H9 (cell line): ENCODE results near the gene ZNHIT1. TPM values are rescaled to one million over a fixed set of nuclear protein-coding genes. Genes with fewer than 3 reads are reported as not detected.

Experiments used
- DNase-seq: peaks from one replicate; pipeline ENCODE4 v3.0.0-alpha.2; 2017
- H2AFZ ChIP-seq: one replicate; pipeline ENCODE4 v1.6.1; 2013; ENCODE audit warnings: mild to moderate bottlenecking, low read length, control low read depth, moderate library complexity
- H2AK5ac ChIP-seq: 2 replicates; pipeline ENCODE4 v1.6.1; 2013; ENCODE audit warnings: low read length, control low read depth, mixed read lengths; ENCODE audit not compliant: insufficient read length
- H2BK120ac ChIP-seq: one replicate; pipeline ENCODE4 v1.6.1; 2013; ENCODE audit warnings: low read depth, mild to moderate bottlenecking, low read length, control low read depth, inconsistent platforms; ENCODE audit not compliant: poor library complexity, severe bottlenecking
- H2BK12ac ChIP-seq: 2 replicates; pipeline ENCODE4 v1.6.1; 2013; ENCODE audit warnings: low read length, control low read depth, mixed read lengths, low read depth; ENCODE audit not compliant: insufficient read length
- H2BK15ac ChIP-seq: 2 replicates; pipeline ENCODE4 v1.6.1; 2013; ENCODE audit warnings: low read depth, low read length, control low read depth
- H2BK20ac ChIP-seq: one replicate; pipeline ENCODE4 v1.6.1; 2013; ENCODE audit warnings: low read depth, mild to moderate bottlenecking, low read length, control low read depth, inconsistent platforms; ENCODE audit not compliant: poor library complexity, severe bottlenecking
- H2BK5ac ChIP-seq: 2 replicates; pipeline ENCODE4 v1.6.1; 2013; ENCODE audit warnings: low read length, control low read depth, mixed read lengths; ENCODE audit not compliant: insufficient read length
- H3K14ac ChIP-seq: 2 replicates; pipeline ENCODE4 v1.6.1; 2013; ENCODE audit warnings: low read length, control low read depth; ENCODE audit not compliant: insufficient read depth
- H3K18ac ChIP-seq: 2 replicates; pipeline ENCODE4 v1.6.1; 2013; ENCODE audit warnings: low read depth, mild to moderate bottlenecking, mixed read lengths, low read length, control low read depth; ENCODE audit not compliant: insufficient read length
- H3K23ac ChIP-seq: 2 replicates; pipeline ENCODE4 v1.6.1; 2013; ENCODE audit warnings: low read length, control low read depth, mixed read lengths, low read depth; ENCODE audit not compliant: insufficient read length
- H3K23me2 ChIP-seq: 2 replicates; pipeline ENCODE4 v1.6.1; 2013; ENCODE audit warnings: low read depth, mild to moderate bottlenecking, mixed read lengths, low read length, control low read depth; ENCODE audit not compliant: insufficient read length, poor library complexity, severe bottlenecking
- H3K27ac ChIP-seq: 2 replicates; pipeline ENCODE4 v1.5.1; 2013; ENCODE audit warnings: low read length, control low read depth, mixed read lengths, low read depth; ENCODE audit not compliant: insufficient read length
- H3K27me3 ChIP-seq: 2 replicates; pipeline ENCODE4 v1.6.1; 2013; ENCODE audit warnings: low read length, control low read depth, inconsistent platforms; ENCODE audit not compliant: insufficient read depth
- H3K4ac ChIP-seq: 2 replicates; pipeline ENCODE4 v1.6.1; 2013; ENCODE audit warnings: low read depth, mild to moderate bottlenecking, control low read depth, inconsistent platforms, low read length, moderate library complexity
- H3K4me1 ChIP-seq: 2 replicates; pipeline ENCODE4 v1.6.1; 2013; ENCODE audit warnings: low read length, control low read depth, inconsistent platforms; ENCODE audit not compliant: insufficient read depth
- H3K4me2 ChIP-seq: 2 replicates; pipeline ENCODE4 v1.6.1; 2013; ENCODE audit warnings: low read length, control low read depth, mixed read lengths; ENCODE audit not compliant: insufficient read length, insufficient read depth
- H3K56ac ChIP-seq: 2 replicates; pipeline ENCODE4 v1.6.1; 2013; ENCODE audit warnings: low read depth, mild to moderate bottlenecking, mixed read lengths, low read length, control low read depth; ENCODE audit not compliant: insufficient read length
- H3K79me1 ChIP-seq: 2 replicates; pipeline ENCODE4 v1.6.1; 2013; ENCODE audit warnings: low read depth, mild to moderate bottlenecking, moderate library complexity, low read length, control low read depth, inconsistent platforms; ENCODE audit not compliant: insufficient read depth, poor library complexity, severe bottlenecking
- H3K79me2 ChIP-seq: 2 replicates; pipeline ENCODE4 v1.6.1; 2013; ENCODE audit warnings: low read length, control low read depth, inconsistent platforms; ENCODE audit not compliant: insufficient read depth
- H3K9ac ChIP-seq: 2 replicates; pipeline ENCODE4 v1.6.1; 2013; ENCODE audit warnings: low read length, control low read depth, mixed read lengths; ENCODE audit not compliant: insufficient read length; ENCODE audit errors: extremely low read depth
- H3K9me3 ChIP-seq: one replicate; pipeline ENCODE4 v1.6.1; 2013; ENCODE audit warnings: low read depth, low read length, inconsistent platforms; ENCODE audit not compliant: control insufficient read depth
- H3T11ph ChIP-seq: one replicate; pipeline ENCODE4 v1.6.1; 2013; ENCODE audit warnings: mild to moderate bottlenecking, low read length, control low read depth, inconsistent platforms
- H4K20me1 ChIP-seq: one replicate; pipeline ENCODE4 v1.6.1; 2013; ENCODE audit not compliant: control insufficient read depth, insufficient read length, insufficient read depth
- H4K5ac ChIP-seq: 2 replicates; pipeline ENCODE4 v1.6.1; 2013; ENCODE audit warnings: low read depth, mild to moderate bottlenecking, mixed read lengths, low read length, control low read depth; ENCODE audit not compliant: insufficient read length
- H4K8ac ChIP-seq: replicated peaks from 2 replicates; pipeline ENCODE4 v1.6.1; 2013; ENCODE audit warnings: low read length, control low read depth, mixed read lengths, low read depth; ENCODE audit not compliant: insufficient read length
- H4K91ac ChIP-seq: 2 replicates; pipeline ENCODE4 v1.6.1; 2013; ENCODE audit warnings: low read depth, mild to moderate bottlenecking, moderate library complexity, mixed read lengths, low read length, control low read depth; ENCODE audit not compliant: insufficient read length
- H3K27ac Mint-ChIP-seq, 3 experiments: 2 replicates in 2 of 3; 3 replicates in 1 of 3; pipeline ENCODE4 v1.8.0; 2020 to 2021; ENCODE audit warnings: mixed read lengths in 3 of 3, mild to moderate bottlenecking in 1 of 3, moderate library complexity in 1 of 3
- H3K27me3 Mint-ChIP-seq: 2 replicates; pipeline ENCODE4 v1.8.0; 2021; ENCODE audit warnings: low read depth, mild to moderate bottlenecking, moderate library complexity, mixed read lengths
- H3K36me3 Mint-ChIP-seq, 3 experiments: 2 replicates in 2 of 3; 3 replicates in 1 of 3; pipeline ENCODE4 v1.8.0; 2020 to 2021; ENCODE audit warnings: low read depth in 3 of 3, mixed read lengths in 3 of 3; ENCODE audit not compliant: insufficient read depth in 1 of 3
- H3K4me1 Mint-ChIP-seq, 2 experiments: 2 replicates each; pipeline ENCODE4 v1.8.0; 2020; ENCODE audit warnings: mixed read lengths in 2 of 2
- H3K4me3 Mint-ChIP-seq, 2 experiments: 2 replicates in 1 of 2; 3 replicates in 1 of 2; pipeline ENCODE4 v1.8.0; 2020 to 2021; ENCODE audit warnings: mild to moderate bottlenecking in 2 of 2, mixed read lengths in 2 of 2, moderate library complexity in 1 of 2
- H3K9me3 Mint-ChIP-seq, 2 experiments: 2 replicates in 1 of 2; 3 replicates in 1 of 2; pipeline ENCODE4 v1.8.0; 2020; ENCODE audit warnings: mild to moderate bottlenecking in 2 of 2, mixed read lengths in 2 of 2, moderate library complexity in 1 of 2
- CTCF ChIP-seq: fragments of 200-600 bp; sonication (generic); conservative IDR thresholded peaks from 3 replicates; pipeline ENCODE4 v1.8.0; 2021; ENCODE audit warnings: antibody characterized with exemption, mild to moderate bottlenecking
- WGBS: extraction: QIAGEN DNeasy Blood & Tissue Kit; methylation state at CpG from one replicate; pipeline ENCODE4 v1.1.7; 2013; ENCODE audit warnings: missing lambda C conversion rate, low lambda C conversion rate, mixed read lengths; ENCODE audit not compliant: insufficient read length; ENCODE audit errors: extremely low coverage; 5-methylcytosine and 5-hydroxymethylcytosine counted together
- total RNA-seq: library from RNA; stranded (reverse); gene quantifications from 2 replicates; pipeline ENCODE4 v1.2.1, GENCODE V29; 2021

The ZNHIT1 gene
- total RNA-seq, 1 experiment from 2014 or later, result 52.7 TPM

DNA sequence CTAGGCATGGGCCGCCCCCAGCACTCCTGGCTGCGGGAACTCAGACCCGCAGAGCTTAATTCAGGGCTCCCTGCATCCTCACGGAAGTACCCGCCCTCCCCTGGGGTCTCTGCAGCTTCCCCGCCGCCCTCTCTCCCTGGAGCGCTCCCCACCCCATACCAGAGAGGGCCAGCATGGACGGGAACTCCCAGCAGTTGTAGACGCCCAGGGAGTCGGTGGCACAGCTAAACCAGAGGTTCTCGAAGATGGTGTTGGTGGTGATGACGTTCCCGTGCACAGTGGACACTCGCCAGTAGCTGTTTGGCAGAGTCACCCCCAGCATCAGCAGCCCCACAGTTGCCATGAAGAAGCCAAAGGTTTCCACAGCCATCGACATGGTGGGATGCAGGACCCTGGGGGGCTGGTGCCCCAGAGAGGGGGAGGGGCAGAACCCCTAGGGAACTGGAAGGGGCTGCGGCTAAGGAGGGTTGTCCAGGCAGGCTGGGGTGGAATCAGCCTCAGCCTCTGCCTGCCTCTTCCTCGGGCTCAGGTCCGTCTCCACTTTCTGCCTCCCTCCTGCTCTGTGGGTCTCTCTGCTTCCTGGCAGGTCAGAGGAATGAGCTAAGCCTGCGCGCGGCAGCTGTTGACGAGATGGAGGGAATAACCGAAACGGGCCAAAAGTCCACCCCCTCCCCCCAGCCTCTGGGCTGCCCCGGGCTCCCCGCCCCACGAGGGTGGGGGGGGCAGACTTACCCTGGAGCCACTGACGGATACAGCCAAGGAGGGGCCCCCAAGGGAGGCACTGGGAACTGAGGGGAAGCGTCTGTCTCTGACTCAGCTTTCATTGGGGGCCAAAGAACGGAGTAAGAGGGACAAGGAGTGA is 19.5 kb downstream of the ZNHIT1 start, which contains the start of gene CLDN15:
Gene CLDN15 (minus strand): TSS at position 597 of the 862 bp plus-strand sequence. CDS start 221 bp downstream, at position 376.
- Histone ChIP-seq H3K79me2 (no peaks in the 10 kb centered on the region), H3K9ac (no peak within 1 kb of the TSS), H2AFZ (no peak within 1 kb of the TSS), H2BK20ac (no peak within 1 kb of the TSS), H3K4ac (no peak within 1 kb of the TSS), H3K56ac (no peak within 1 kb of the TSS), H2BK15ac (no peak within 1 kb of the TSS), H3K18ac (no peak within 1 kb of the TSS), H2AK5ac (no peak within 1 kb of the TSS), H4K8ac (no peak within 1 kb of the TSS), H3K4me2 (no peak within 1 kb of the TSS), H3K23ac (no peak within 1 kb of the TSS), H3K4me1 (0 out of 2 replicates have a peak, but pooled peaks cover 3% of the 10 kb centered on the region), H3K9me3 (no peaks in the 10 kb centered on the region), H3T11ph (no peak within 1 kb of the TSS), H3K79me1 (no peaks in the 10 kb centered on the region), H3K27ac (no peak within 1 kb of the TSS), H2BK120ac (no peak within 1 kb of the TSS), H3K14ac (no peak within 1 kb of the TSS), H4K5ac (no peak within 1 kb of the TSS), H3K23me2 (no peaks in the 10 kb centered on the region), H2BK5ac (no peak within 1 kb of the TSS), H3K27me3 (no peaks in the 10 kb centered on the region), H4K91ac (no peak within 1 kb of the TSS), H4K20me1 (no peaks in the 10 kb centered on the region), H2BK12ac (no peak within 1 kb of the TSS)
- H3K36me3 Mint-ChIP-seq, result peaks cover 3 to 23% (median 4%) of the 10 kb centered on the region in 3 experiments; a peak in 5 of 7 replicates
- H3K27ac Mint-ChIP-seq, result peak within 1 kb of the TSS in 2 of 3 experiments; percentile 46 to 48; a peak in 4 of 7 replicates
- H3K4me3 Mint-ChIP-seq, result no peak within 1 kb of the TSS
- no CpG with 5 or more reads among the region's 31 CpGs for WGBS
- DNase-seq, result no peak
- H3K4me1 Mint-ChIP-seq, result peaks cover 9 to 24% of the 10 kb centered on the region in 2 experiments
- no peaks in the 10 kb centered on the region for H3K27me3 Mint-ChIP-seq
- no peak for TF ChIP-seq CTCF
- no peaks in the 10 kb centered on the region for H3K9me3 Mint-ChIP-seq
